CD4-positive, alpha-beta T cell (primary cell): Measurements from ENCODE around the gene JAZF1. TPM values are rescaled to one million over a fixed set of nuclear protein-coding genes. Genes with fewer than 3 reads are reported as not detected.

ENCODE experiments used
- ATAC-seq: fragments of 200-7000 bp; cut with Tn5 transposase; one replicate; pipeline ENCODE4 v1.10.0; 2022; ENCODE audit warnings: mild to moderate bottlenecking; ENCODE audit not compliant: poor library complexity
- CTCF ChIA-PET: fragments of 350-600 bp; sonication (Branson Sonifier 250); formaldehyde crosslinking; loops from one replicate; lab custom pipeline; 2021; ENCODE audit warnings: antibody characterized with exemption, inconsistent platforms; lab: Charles Lee
- POLR2A ChIA-PET: fragments of 350-600 bp; sonication (Branson Sonifier 250); formaldehyde crosslinking; loops from one replicate; lab custom pipeline; 2021; ENCODE audit warnings: antibody characterized with exemption, inconsistent platforms; lab: Charles Lee
- DNase-seq, 14 experiments: peaks; one replicate each; pipeline ENCODE4 v3.0.0-alpha.2; 2013 to 2020; ENCODE audit warnings: mixed read lengths in 2 of 14
- H3K27ac ChIP-seq, 2 donors: one replicate each; pipeline versions ENCODE4 v1.5.1 to v1.7.0; 2013; ENCODE audit warnings: low read length in 2 of 2, low read depth in 1 of 2, mild to moderate bottlenecking in 1 of 2
- H3K27me3 ChIP-seq, 2 experiments: 1 replicate in 1 of 2; 2 replicates in 1 of 2; pipeline versions ENCODE4 v1.6.1 to v1.7.0; 2013; ENCODE audit warnings: low read length in 2 of 2, control low read depth in 1 of 2, mild to moderate bottlenecking in 1 of 2, moderate library complexity in 1 of 2; ENCODE audit not compliant: insufficient read depth in 2 of 2, control insufficient read depth in 1 of 2
- H3K36me3 ChIP-seq: one replicate; pipeline ENCODE4 v1.6.1; 2013; ENCODE audit warnings: low read length, control low read depth; ENCODE audit not compliant: insufficient read depth
- H3K4me1 ChIP-seq: one replicate; pipeline ENCODE4 v1.6.1; 2013; ENCODE audit warnings: low read length, control low read depth; ENCODE audit not compliant: insufficient read depth
- H3K4me3 ChIP-seq: one replicate; pipeline ENCODE4 v1.5.1; 2013; ENCODE audit warnings: mild to moderate bottlenecking, low read length, moderate library complexity
- H3K9me3 ChIP-seq, 2 experiments: 1 replicate in 1 of 2; 2 replicates in 1 of 2; pipeline versions ENCODE4 v1.6.1 to v1.7.0; 2013; ENCODE audit warnings: low read length in 2 of 2, mild to moderate bottlenecking in 2 of 2, control low read depth in 1 of 2, moderate library complexity in 1 of 2; ENCODE audit not compliant: control insufficient read depth in 1 of 2, insufficient read depth in 1 of 2
- H3K27ac Mint-ChIP-seq: one replicate; pipeline ENCODE4 v1.8.0; 2020; ENCODE audit warnings: mixed read lengths
- H3K27me3 Mint-ChIP-seq: one replicate; pipeline ENCODE4 v1.8.0; 2021; ENCODE audit warnings: mixed read lengths
- H3K36me3 Mint-ChIP-seq: one replicate; pipeline ENCODE4 v1.8.0; 2021; ENCODE audit warnings: low read depth, mixed read lengths
- H3K4me1 Mint-ChIP-seq: one replicate; pipeline ENCODE4 v1.8.0; 2021; ENCODE audit warnings: low read depth, mixed read lengths
- H3K4me3 Mint-ChIP-seq: one replicate; pipeline ENCODE4 v1.8.0; 2020; ENCODE audit warnings: mild to moderate bottlenecking, mixed read lengths
- H3K9me3 Mint-ChIP-seq: one replicate; pipeline ENCODE4 v1.8.0; 2020; ENCODE audit warnings: mixed read lengths
- CTCF ChIP-seq: fragments of 200-600 bp; IDR thresholded peaks from one replicate; pipeline ENCODE4 v1.8.0; 2022; ENCODE audit warnings: antibody characterized with exemption, mild to moderate bottlenecking
- intact Hi-C, 2 experiments: fragments of 100-400 bp; cut with DNase I in 1 of 2; cut with micrococcal nuclease in 1 of 2; formaldehyde crosslinking; loops; one replicate each; pipeline versions ENCODE4 v1.15.1 to v1.9.0; 2023 to 2025; cut with DNase I, micrococcal nuclease
- total RNA-seq, 174 experiments: library from RNA in 2 of 174; stranded (reverse) in 2 of 174; gene quantifications; one replicate each; pipeline ENCODE4 v1.2.3 and lab custom pipeline; 2021 to 2026

The JAZF1 gene
- total RNA-seq, 2 experiments from 2014 or later, result 9.9 to 11.1 TPM

GRCh38 chr7:27810186-27810585 lies 370.4 kb downstream of the JAZF1 start:
- Mint-ChIP-seq H3K36me3 (peaks cover 75% of the 10 kb centered on the region), H3K9me3 (no peaks in the 10 kb centered on the region)
- TF ChIP-seq CTCF, result no peak

GRCh38 chr7:27808626-27809025 lies 372.0 kb downstream of the JAZF1 start:
- TF ChIP-seq CTCF, result no peak
- Mint-ChIP-seq H3K4me3 (no peak overlapping the region), H3K27ac (no peak overlapping the region), H3K36me3 (peaks cover 73% of the 10 kb centered on the region), H3K27me3 (no peaks in the 10 kb centered on the region), H3K9me3 (no peaks in the 10 kb centered on the region), H3K4me1 (peaks cover 26% of the 10 kb centered on the region)
- H3K9me3 ChIP-seq, result no peaks in the 10 kb centered on the region
- ChIA-PET POLR2A (no interaction called here), CTCF (no interaction called here)
- intact Hi-C loops, result no loop called here
- DNase-seq (no peak), ATAC-seq (no peak)
- no peaks in the 10 kb centered on the region for H3K27me3 ChIP-seq
- no peak overlapping the region for H3K27ac ChIP-seq
- H3K4me1 ChIP-seq, result no peaks in the 10 kb centered on the region
- H3K4me3 ChIP-seq, result no peak overlapping the region
- peaks cover 3% of the 10 kb centered on the region for H3K36me3 ChIP-seq

More at GRCh38 chr7:27810186-27810585, 370.4 kb downstream of the JAZF1 start:
- intact Hi-C loops, result no loop called here
- ATAC-seq, result no peak
- POLR2A ChIA-PET, result no interaction called here
- no peak overlapping the region for H3K27ac ChIP-seq
- Mint-ChIP-seq H3K27ac (no peak overlapping the region), H3K4me1 (peaks cover 26% of the 10 kb centered on the region), H3K27me3 (no peaks in the 10 kb centered on the region), H3K4me3 (no peak overlapping the region)
- no peaks in the 10 kb centered on the region for H3K9me3 ChIP-seq
- CTCF ChIA-PET, result no interaction called here
- H3K36me3 ChIP-seq, result peaks cover 3% of the 10 kb centered on the region
- H3K4me1 ChIP-seq, result no peaks in the 10 kb centered on the region
- H3K27me3 ChIP-seq, result no peaks in the 10 kb centered on the region
- no peak for DNase-seq
- H3K4me3 ChIP-seq, result no peak overlapping the region

GRCh38 chr7:27804139-27804538 lies 376.5 kb downstream of the JAZF1 start:
- intact Hi-C loops, result no loop called here
- Histone ChIP-seq H3K27me3 (no peaks in the 10 kb centered on the region), H3K27ac (no peak overlapping the region), H3K4me1 (no peaks in the 10 kb centered on the region), H3K4me3 (no peak overlapping the region), H3K9me3 (no peaks in the 10 kb centered on the region), H3K36me3 (peaks cover 13% of the 10 kb centered on the region)
- H3K4me3 Mint-ChIP-seq, result no peak overlapping the region
- POLR2A ChIA-PET, result no interaction called here
- peaks cover 9% of the 10 kb centered on the region for H3K4me1 Mint-ChIP-seq
- CTCF ChIA-PET, result no interaction called here
- no peaks in the 10 kb centered on the region for H3K27me3 Mint-ChIP-seq
- H3K9me3 Mint-ChIP-seq, result no peaks in the 10 kb centered on the region
- no peak for ATAC-seq
- H3K27ac Mint-ChIP-seq, result no peak overlapping the region
- DNase-seq, result no peak
- H3K36me3 Mint-ChIP-seq, result peaks cover 68% of the 10 kb centered on the region
- no peak for TF ChIP-seq CTCF
